ENCODE data around the gene MACROD1.
A peak's percentile ranks its signal among the peaks of the same experiment; 100 is the strongest.

MACROD1 gene, protein sequence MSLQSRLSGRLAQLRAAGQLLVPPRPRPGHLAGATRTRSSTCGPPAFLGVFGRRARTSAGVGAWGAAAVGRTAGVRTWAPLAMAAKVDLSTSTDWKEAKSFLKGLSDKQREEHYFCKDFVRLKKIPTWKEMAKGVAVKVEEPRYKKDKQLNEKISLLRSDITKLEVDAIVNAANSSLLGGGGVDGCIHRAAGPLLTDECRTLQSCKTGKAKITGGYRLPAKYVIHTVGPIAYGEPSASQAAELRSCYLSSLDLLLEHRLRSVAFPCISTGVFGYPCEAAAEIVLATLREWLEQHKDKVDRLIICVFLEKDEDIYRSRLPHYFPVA

DNA sequence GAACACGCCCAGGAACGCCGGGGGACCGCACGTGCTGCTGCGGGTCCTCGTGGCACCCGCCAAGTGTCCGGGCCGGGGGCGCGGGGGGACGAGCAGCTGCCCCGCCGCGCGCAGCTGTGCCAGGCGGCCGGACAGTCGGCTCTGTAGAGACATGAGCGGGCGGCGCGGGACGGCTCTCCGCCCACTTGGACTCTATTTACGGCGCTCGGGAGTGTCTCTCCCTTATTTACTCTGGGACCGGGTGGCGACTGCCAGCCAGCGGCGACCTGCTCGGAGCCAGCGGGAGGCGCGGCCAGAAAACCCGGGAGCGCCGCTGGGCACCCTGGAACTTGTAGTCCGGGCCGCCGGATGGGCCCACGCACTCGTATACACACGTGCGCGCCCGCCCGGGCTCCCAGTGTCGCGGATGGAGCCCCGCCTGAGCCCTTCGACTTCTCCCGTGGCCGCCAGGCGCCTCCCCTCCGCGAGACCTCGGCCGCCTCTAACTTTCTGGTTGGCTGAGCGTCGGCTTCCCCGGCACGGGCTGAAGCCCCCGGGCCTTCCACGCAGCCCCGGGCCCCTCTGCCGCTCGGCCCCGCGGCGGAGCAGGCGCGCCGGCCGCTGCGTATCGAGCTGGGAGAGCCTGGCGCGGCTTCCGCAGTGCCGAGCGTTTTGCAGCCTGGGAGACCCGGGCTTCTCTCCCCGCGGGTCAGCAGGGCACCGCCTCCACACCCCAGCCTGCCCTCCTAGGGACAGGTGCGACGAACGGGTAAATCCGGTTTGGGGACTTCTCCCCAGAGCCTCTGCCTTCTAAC is at the start of gene MACROD1:
MACROD1 (minus strand) TSS at position 272 of the 794 bp plus-strand sequence; CDS start at position 153, 119 bp downstream.
- peak; percentile 91 for DNase-seq

DNA sequence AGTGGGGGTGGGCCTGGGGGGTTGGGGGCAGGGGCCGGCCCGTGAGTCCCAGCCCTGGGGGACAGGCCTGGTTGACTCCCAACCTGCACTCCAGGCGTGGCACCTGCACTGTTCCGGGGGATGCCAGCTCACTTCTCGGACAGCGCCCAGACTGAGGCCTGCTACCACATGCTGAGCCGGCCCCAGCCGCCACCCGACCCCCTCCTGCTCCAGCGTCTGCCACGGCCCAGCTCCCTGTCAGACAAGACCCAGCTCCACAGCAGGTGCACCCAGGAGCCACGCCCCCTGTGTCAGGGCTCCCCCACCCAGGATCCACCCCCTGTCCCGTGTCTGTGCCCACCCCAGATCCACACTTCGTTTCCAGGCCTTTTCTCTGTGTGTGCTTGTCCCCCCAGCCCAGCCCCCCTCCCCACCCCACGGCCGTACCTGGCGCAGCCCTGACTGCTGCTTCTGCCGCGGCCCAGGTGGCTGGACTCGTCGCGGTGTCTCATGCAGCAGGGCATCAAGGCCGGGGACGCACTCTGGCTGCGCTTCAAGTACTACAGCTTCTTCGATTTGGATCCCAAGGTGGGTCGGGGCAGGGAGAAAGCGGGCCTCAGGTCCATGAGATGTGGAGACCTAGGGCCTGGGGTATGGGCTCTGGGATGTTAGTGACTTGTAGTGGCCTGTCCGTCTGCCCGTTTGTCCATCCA is 45.4 kb upstream of the MACROD1 start:
- no peak for DNase-seq

DNA sequence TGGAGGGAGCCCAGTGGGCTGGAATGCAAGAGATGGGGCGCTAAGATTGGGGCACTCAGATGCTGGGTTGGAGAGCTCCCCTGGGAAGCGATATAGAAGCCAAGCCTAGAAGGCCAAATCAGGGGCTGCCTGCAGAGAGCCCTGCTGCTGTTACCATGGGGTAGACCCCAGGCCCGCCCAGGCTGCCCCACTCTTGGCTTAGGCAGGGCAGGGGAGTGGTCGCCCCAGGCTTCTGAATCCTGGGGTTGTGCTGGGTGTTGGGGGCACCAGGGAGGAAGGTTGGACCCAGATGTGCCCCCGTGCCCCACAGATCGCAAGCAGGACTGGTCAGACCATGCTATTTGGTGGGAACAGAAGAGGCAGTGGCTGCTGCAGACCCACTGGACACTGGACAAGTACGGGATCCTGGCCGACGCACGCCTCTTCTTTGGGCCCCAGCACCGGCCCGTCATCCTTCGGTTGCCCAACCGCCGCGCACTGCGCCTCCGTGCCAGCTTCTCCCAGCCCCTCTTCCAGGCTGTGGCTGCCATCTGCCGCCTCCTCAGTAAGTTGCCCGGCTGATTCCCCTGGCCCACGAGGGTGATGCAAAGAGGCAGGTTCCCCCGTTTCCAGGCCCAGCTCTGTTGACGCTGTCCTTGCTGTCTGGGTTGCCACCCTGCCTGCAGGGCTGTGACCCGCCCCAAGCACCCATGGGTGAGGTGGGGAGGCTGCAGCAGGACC is 44.5 kb upstream of the MACROD1 start:
- no peak for DNase-seq

DNA sequence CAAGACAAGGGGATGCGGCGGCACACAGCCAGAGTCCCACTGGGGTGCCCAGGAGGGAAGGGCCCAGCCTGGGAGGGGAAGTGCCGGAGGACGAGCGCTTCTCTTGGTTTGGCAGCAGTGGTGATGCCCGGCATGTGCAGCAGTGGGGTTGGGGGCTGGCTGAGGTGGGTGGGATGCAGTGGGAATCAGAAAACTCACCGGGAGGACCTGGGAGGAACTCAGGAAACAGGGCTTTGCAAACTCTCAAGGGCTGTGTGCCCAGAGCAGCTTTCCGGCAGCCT is 43.6 kb upstream of the MACROD1 start:
- no peak for DNase-seq

DNA sequence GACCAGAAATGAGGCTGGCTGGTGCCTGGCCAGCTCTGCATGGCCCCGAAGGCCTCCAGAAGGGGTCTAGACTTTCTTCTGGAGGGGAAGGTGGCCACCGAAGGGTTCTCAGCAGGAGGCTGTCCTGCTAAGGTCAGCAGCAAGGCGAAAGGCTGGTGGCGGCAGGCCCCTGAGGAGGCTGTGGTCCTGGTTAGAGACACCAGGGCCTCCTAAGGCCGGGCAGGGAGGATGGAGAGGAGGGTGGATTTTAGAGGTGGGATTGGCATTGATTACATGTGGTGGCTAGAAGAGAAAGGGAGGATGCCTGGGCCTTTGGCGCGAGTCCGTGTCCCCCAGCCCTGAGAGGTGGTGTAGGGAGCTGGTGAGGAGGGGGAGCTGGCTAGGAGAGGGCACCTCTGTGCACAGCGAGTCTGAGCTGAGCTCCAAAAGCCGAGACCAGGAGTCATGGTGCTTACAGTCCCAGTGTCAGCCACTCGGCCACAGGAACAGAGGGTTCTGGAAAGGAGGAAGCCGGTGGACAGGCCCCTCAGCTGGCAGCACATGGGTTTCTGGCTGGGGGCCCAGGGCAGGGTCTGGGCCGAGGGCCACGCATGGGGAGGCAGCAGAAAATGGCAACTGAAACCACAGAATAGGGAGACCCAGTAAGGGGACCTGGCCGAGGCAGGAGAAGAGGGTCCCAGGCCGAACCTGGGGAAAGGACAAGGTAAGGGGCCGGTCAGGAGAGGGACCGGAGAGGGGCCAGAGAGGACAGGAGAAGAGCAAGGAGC is 43.1 kb upstream of the MACROD1 start:
- DNase-seq = no peak

DNA sequence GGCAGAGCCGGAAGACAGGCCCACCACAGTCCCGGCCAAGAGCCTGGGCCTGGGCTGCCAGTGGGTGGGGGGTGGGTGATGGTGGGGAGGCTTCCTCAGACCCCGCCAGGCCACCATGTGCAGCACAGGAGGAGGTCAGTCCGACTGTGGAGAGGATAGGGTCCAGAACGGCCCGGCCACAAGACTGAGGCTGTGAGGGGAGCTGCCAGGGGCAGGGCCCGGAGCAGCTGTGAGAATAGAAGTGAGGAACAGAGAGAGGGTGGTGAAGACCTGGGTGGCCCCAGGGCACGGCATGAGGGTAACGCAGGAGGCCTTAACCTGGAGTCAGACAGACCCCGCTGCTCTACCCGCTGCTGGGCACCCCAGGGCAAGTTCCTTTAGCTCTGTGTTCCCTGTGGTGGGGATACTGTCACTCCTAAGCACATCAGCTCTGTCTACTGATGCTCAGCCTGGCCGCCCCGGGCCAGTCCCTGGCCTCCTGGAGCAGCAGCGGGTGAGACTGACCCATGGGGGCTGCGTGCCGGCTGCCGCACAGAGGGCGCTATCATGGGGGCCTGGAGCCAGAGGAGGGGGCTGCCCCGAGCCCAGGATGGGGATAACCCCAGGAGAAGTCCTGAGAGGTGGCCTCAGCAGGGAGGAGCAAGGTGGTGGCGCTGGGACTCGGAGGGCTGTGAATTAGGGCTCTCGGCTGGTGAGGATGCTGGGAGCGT is 42.3 kb upstream of the MACROD1 start:
- no peak for DNase-seq

DNA sequence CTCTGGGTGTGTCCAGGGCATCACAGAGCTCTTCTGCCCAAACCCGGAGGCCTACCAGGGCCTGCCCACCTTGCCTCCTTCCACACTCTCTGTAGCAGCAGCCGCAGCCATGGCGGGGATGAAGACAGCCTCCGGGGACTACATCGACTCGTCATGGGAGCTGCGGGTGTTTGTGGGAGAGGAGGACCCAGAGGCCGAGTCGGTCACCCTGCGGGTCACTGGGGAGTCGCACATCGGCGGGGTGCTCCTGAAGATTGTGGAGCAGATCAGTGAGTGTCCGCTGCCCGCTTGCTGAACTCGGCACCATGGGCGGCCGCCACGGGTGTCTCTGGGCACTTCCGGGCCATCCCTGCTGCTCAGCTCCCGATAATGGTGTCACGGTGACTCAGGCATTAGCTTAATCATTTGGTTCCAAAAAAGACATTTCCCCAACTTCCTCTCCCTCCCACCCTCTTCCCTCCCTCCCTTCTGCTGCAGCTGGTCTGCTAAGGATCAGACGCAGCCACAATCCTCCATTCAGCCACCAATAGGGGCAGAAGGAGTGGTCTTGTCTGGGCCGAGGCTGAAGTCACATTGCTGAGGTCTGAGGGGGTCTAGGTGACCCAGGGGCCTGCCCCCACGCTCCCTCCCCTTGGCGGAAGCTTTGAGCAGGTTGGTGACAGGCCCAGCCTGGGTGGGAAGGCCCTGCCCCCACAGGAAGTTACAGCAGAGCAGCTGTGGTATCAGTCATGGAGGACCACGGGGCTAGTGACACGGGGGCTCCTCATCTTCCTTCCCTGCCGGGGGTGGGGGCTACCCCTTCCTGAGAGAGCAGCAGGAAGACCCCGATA is 41.6 kb upstream of the MACROD1 start:
- no peak for DNase-seq

DNA sequence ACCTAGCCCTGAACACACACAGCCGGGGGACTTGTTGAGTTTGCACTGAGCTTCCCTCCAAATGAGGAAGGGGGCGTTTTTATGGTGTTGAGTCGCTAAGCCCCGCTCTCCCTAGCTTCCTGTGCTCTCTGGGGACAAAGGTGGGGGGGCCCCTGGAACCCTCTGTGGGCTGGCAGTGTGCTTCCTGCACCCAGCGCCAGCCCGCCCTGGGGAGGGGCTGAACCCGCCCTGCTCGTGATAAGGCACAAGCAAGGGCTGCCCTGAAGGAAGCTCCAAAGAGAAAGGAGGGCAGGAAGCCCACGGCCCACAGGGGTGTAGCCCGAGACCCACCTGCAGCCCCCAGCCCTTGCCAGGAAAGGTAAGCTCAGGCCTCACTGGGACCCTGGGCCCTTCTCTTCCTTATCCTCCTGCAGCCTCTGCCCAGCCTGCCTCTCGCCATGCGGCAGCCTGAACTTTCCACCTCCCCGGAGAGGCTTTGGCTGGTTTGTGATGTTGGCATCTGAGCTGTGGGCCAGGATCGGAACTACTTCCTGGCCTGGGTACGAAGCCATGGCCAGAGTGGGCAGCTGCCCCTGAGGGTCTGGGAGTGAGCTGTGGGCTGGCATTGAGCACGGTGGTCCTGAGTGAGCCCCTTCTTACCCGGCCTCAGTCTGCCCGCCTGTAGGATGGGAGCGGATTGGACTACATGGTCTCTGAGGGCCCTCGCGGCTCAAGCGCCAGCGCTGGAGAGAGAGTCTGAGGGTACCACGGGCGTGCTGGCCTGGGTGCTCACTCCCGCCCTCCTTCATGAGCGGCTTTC is 40.7 kb upstream of the MACROD1 start, which contains the start of gene FERMT3:
FERMT3 (plus strand) TSS at position 265 of the 799 bp plus-strand sequence. CDS start 644 bp downstream, outside the sequence.
- no peak for DNase-seq

DNA sequence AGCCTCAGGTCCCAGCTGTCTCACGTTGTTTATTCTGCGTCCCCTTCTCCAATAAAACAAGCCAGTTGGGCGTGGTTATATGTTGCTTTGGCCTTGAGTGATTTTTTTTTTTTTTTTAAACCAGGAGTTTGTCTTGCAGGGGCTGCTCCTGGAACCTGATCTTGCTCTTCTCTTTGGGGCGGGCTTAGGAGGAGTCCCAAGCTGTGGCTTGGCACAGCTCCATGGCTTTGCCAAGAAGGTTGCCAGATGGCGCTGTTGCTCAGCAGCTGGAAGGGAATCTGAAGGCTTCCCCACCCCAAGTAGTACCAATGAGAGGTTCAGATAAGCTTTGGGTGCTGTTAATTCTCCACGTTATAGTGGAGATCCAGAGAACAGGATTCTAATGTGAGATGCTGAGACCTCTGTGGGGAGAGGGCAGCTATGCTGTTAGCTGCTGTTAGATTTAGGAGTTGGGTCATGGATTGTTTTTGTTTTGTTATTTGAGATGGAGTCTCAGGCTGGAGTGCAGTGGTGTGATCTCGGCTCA is 38.6 kb upstream of the MACROD1 start:
- DNase-seq = peak; percentile 93

DNA sequence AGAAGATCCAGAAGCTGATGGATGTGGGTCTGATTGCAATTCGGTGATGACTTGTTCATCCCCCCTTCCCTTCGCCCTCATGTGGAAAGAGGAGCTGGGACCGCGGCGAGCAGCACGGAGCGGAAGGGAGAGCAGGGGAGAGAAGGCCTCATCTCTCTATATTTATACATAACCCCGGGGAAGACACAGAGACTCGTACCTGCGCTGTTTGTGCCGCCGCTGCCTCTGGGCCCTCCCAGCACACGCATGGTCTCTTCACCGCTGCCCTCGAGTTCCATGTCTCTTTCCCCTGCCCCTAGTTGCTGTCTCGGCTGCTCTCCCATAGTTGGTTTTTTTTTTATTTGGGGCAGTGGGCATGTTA is 38.1 kb upstream of the MACROD1 start:
- DNase-seq = no peak

DNA sequence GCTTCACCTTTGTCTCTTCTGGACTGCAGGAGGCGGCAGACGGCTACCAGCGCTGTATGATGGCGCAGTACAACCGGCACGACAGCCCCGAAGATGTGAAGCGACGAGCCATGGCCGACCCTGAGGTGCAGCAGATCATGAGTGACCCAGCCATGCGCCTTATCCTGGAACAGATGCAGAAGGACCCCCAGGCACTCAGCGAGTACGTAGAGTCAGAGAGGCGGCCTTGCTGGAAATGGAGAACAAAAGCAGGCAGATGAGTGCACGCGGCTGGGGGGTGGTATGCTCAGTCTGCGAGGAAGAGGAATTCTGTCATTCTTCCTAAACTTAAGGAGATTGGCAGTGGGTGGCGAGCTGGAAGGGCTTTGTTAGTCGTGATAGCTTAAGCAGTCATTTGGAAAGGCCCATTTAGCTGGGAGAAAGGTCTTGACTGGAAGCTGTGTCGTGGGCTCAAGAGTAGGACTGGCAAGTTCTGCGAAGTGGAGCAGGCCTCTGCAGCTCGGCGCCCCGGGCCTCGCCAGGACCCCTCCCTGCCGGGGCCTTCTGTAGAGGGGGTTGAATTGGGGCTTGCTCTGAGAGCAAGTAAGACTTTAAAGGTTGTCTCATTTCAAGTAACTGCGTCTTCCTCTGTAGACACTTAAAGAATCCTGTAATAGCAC is 37.6 kb upstream of the MACROD1 start:
- no peak for DNase-seq

DNA sequence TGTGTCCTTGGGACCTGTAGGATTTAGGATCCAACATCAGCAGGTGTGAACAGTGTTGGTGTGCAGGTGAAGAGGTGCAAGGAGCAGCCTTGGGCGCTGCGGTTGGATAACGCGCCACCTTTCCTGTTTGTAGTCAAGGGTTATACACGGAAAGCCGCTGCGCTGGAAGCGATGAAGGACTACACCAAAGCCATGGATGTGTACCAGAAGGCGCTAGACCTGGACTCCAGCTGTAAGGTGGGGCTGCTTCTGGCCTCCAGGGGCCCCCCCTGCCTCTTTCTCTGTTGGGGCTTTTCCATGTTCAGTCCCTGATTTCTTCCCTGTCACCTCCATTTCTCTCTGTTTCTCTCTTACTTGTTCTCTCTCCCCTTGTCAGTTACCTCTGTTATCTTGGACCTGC is 37.1 kb upstream of the MACROD1 start:
- no peak for DNase-seq

DNA sequence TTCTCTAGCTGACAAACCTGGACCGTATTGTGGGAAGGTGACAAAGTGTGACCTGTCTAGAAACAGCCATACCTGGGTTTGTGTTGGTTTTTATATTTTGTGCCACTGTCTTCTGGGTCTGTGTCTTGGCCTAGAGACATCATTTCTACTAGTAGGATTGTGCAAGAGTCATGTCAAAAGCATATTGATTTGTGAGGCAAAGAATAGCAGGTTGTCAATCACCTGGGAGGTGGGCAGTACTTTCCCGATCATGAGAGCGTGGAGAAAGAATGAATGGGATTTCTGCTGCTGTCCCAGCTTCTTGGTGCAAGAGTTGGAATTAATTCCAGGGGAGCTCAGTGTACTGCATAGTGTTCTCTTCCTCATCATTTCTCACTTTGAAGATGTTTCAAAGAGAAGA is 35.6 kb upstream of the MACROD1 start:
- DNase-seq = no peak

DNA sequence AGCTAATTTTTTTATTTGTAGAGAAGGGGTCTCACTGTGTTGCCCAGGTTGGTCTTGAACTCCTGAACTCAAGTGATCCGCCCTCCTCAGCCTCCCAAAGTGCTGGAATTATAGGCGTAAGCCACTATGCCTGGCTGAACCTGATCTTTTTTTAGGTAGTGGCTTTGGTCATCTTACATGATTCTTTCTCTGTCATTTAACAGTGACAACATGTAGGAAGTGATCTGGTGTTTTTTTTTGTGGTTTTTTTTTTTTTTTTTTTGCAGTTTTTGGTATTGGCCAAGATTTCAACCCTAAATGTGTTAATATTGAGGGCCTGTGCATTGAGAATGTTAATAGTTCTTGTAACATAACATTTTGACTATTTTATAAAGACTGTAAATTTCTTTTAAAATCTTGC is 32.6 kb upstream of the MACROD1 start:
- no peak for DNase-seq

DNA sequence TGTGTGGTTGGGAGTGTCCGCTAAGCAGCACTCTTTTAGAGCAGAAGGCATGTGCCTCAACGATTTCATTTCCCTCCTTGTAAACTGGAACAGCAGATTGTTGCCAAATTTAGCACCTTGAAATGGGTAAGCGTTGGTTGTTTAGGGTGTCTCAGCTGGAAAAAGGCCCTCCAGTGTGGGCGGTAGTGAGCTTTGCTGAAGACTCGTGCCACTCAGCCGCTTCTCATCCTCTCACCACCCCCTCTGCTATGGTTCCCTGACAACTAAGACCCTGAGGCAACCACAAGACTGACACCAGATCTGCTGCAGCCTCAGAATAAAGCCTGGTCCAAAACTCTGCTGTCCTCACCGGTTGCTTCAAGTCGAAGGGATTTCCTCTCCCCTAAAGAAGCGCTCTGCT is 30.7 kb upstream of the MACROD1 start:
- no peak for DNase-seq

DNA sequence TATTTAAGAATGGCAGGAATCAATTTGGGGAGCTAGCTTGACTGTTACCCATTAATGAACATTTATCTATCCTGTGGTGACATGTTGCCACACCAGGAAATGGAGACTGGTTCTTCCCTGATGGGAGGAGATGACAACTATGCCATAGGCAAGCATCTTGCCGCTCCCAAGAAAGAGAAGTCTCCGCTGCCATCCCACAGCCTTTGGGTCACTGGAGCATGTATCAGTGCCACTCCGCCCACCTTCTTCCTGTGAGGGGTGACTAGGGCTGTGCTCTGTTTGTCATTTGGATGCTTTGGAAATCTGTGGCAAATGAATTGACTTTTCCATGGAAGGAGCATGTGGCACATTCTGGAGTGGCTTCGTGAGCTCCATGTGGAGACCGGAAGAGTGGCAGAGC is 26.5 kb upstream of the MACROD1 start:
- DNase-seq = no peak

DNA sequence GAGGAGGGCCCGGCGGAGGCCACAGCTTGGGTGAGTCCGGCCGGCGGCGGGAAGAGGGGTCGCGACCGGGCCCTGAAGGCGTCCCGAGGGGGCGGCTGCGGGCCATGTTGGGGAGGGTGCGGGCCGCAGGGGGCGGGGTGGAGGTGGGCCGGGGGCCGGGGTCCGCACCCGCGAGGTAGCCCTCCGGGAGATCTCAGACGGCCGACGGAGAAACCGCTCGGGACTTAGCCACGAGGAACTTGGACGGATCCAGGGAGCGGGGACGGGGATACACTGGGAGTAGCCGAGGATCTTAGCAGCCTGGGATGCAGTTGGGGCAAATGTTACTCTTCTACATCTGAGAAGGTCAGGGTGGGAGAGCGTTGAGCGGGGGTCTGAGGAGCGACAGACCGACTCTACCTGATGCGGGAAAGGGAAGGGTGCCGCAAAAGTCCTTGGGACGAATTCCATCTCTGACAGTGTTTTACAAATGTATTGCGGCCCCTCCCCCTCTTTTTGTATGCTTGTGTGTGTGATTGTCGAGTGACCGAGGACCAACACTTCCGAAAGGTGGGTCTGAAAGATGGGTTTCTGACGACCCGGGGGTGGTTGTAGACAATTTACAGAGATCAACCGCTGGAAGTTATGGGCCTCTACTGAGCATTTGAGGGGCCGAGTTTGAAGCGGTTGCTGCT is 20.7 kb upstream of the MACROD1 start:
- DNase-seq = no peak

DNA sequence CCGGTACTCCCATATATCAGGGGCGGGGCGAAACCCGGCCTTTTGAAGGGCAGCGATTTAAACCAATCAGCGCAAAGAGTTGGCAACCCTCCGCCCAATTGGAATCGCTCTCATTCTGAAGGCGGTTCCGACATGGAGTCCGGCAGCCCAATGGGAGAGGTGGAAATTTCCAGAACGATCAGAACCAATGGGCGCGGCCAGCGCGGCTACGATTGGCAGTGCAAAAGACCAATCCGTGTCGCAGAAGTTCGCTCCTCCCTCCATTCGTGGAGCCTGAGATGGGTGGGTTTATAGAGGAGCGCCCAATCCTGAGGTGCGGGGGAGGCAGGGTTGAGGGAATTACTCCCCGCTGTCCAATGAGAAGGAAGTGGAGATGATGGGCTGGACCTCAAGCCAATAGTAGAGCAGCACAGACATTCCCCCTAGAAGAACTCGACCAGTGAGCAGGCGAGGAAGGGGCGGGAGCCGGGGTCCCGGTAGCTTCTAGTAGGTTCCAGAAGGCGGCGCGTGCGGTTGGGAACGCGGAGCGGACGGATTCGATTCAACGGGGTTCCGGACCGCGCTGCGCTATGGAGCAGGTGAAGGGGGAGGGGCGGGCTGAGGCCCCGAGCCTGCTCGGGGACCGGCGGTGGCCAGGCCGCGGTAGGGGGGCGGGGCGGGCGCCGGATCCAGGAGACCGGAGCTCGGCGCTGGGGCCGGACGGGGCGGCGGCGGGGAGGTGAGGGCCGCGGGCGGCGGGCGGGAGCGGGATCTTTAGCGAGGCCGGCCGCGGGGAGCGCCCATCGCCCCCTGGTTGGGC is 20.0 kb upstream of the MACROD1 start, which contains the start of gene STIP1:
STIP1 (plus strand) TSS at position 479 of the 799 bp plus-strand sequence; CDS start at position 570, 91 bp downstream.
- DNase-seq = peak; percentile 100

Data from DMS79 (cell line).